Neutrophil (primary cell): ENCODE data around the gene EBP.

Experiments used
- H3K27ac ChIP-seq: fragments of 200-600 bp; sonication (generic); 2 replicates; pipeline ENCODE4 v1.5.1; 2016; ENCODE audit warnings: mild to moderate bottlenecking, moderate library complexity
- H3K27me3 ChIP-seq: fragments of 200-600 bp; sonication (generic); 2 replicates; pipeline ENCODE4 v1.6.0; 2016; ENCODE audit warnings: mild to moderate bottlenecking
- H3K36me3 ChIP-seq: fragments of 200-600 bp; sonication (generic); 2 replicates; pipeline ENCODE4 v1.5.1; 2017
- H3K4me1 ChIP-seq, 2 experiments: fragments of 200-600 bp in 1 of 2; sonication (generic) in 1 of 2; 1 replicate in 1 of 2; 2 replicates in 1 of 2; pipeline versions ENCODE4 v1.5.1 to v1.6.1; 2013 to 2016; ENCODE audit warnings: low read depth in 1 of 2, low read length in 1 of 2, mild to moderate bottlenecking in 1 of 2, moderate library complexity in 1 of 2; ENCODE audit not compliant: control insufficient read depth in 1 of 2, insufficient read depth in 1 of 2
- H3K4me3 ChIP-seq, 2 experiments: fragments of 200-600 bp in 1 of 2; sonication (generic) in 1 of 2; 1 replicate in 1 of 2; 2 replicates in 1 of 2; pipeline ENCODE4 v1.5.1; 2013 to 2016; ENCODE audit warnings: low read depth in 1 of 2, low read length in 1 of 2, mild to moderate bottlenecking in 1 of 2, moderate library complexity in 1 of 2
- H3K9me3 ChIP-seq: fragments of 200-600 bp; sonication (generic); 2 replicates; pipeline ENCODE4 v1.5.1; 2016
- CTCF ChIP-seq: fragments of 200-600 bp; sonication (generic); IDR thresholded peaks from 2 replicates; pipeline ENCODE4 v1.5.1; 2016; ENCODE audit warnings: antibody characterized with exemption

Gene EBP

GRCh38 chrX:48569958-48570357 is 48.4 kb downstream of the EBP start:
- H3K4me1 ChIP-seq = peaks cover under 1 to 3% of the 10 kb centered on the region in 2 experiments
- no peaks in the 10 kb centered on the region for H3K27me3 ChIP-seq
- TF ChIP-seq CTCF = no peak
- no peaks in the 10 kb centered on the region for H3K9me3 ChIP-seq
- no peak overlapping the region for H3K4me3 ChIP-seq
- no peaks in the 10 kb centered on the region for H3K36me3 ChIP-seq
- H3K27ac ChIP-seq = no peak overlapping the region

GRCh38 chrX:48573690-48574269 is 52.2 kb downstream of the EBP start:
- H3K27ac ChIP-seq = peak overlapping the region; percentile 97
- peak overlapping the region; percentile 95 to 97 for H3K4me3 ChIP-seq
- TF ChIP-seq CTCF = no peak

GRCh38 chrX:48574270-48575266 is 53.0 kb downstream of the EBP start, which contains the start of gene RBM3:
Gene RBM3, plus strand, starts transcription at chrX:48574484. Its CDS starts 697 bp downstream, at chrX:48575181.
- no peaks in the 10 kb centered on the region for H3K9me3 ChIP-seq
- H3K4me1 ChIP-seq = peaks cover 14 to 17% of the 10 kb centered on the region in 2 experiments
- TF ChIP-seq CTCF = no peak
- H3K27ac ChIP-seq = peak within 1 kb of the TSS; percentile 97
- no peaks in the 10 kb centered on the region for H3K27me3 ChIP-seq
- peaks cover 26% of the 10 kb centered on the region for H3K36me3 ChIP-seq
- H3K4me3 ChIP-seq = peak within 1 kb of the TSS; percentile 95 to 97

More at GRCh38 chrX:48573690-48574269, 52.2 kb downstream of the EBP start:
- Histone ChIP-seq H3K27me3 (no peaks in the 10 kb centered on the region), H3K9me3 (no peaks in the 10 kb centered on the region), H3K4me1 (peaks cover 14 to 17% of the 10 kb centered on the region in 2 experiments), H3K36me3 (peaks cover 26% of the 10 kb centered on the region)

GRCh38 chrX:48575642-48576041 is 54.0 kb downstream of the EBP start:
- Histone ChIP-seq H3K27me3 (no peaks in the 10 kb centered on the region), H3K9me3 (no peaks in the 10 kb centered on the region), H3K4me3 (peak overlapping the region in 1 of 2 experiments; percentile 95), H3K4me1 (peaks cover 14 to 17% of the 10 kb centered on the region in 2 experiments), H3K27ac (peak overlapping the region; percentile 97), H3K36me3 (peaks cover 26% of the 10 kb centered on the region)
- TF ChIP-seq CTCF = no peak

- Histone ChIP-seq H3K36me3 (peaks cover 26% of the 10 kb centered on the region), H3K27ac (peak overlapping the region; percentile 97), H3K27me3 (no peaks in the 10 kb centered on the region), H3K4me1 (peaks cover 14 to 17% of the 10 kb centered on the region in 2 experiments), H3K9me3 (no peaks in the 10 kb centered on the region), H3K4me3 (no peak overlapping the region)
- no peak for TF ChIP-seq CTCF
Measured at GRCh38 chrX:48576108-48576507, 54.5 kb downstream of the EBP start.
